Measurements from ENCODE around the gene TENT4A.

Gene TENT4A

DNA sequence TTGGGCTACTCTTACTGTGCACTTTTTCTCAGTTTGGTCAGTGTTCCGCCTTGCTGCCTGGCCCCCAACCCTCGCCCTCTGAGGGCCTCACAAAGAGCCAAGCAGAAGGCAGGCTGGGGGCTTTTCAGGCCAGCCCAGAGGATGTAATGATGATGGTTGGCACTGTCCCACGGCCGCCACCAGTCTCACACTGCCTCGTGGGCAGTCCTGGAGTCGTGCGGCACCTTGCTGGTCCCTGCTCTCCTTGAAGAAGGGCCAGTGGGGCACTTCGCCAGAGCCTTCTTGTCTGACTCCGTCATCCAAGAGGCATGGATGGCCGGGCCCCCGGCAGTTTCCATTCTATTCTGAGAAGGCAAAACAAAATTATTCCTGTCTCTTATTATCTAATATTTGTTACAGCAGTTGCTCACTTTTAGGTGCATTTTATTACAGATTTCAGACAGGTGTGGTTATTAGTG lies 21.0 kb downstream of the TENT4A start:
- no peak for FAIRE-seq

DNA sequence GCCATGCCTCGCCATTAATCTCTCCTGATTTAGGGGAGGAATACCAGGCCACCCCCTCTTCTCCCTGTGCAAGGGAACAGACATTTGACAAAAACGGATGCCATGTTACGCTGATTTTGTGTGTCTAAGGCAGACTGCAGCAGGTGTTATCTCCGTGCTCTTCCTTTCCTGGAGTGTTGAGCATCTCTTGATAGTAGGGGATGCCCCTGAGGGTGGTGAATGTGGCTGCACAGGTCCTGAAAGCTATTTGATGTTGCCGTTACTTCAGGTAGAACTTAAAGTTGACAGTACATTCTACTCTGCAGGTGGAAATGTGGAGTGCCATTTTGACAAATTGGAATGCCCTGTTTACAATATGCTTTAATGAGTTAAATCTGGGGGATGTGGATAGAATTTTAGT lies 21.5 kb downstream of the TENT4A start:
- no peak for FAIRE-seq

DNA sequence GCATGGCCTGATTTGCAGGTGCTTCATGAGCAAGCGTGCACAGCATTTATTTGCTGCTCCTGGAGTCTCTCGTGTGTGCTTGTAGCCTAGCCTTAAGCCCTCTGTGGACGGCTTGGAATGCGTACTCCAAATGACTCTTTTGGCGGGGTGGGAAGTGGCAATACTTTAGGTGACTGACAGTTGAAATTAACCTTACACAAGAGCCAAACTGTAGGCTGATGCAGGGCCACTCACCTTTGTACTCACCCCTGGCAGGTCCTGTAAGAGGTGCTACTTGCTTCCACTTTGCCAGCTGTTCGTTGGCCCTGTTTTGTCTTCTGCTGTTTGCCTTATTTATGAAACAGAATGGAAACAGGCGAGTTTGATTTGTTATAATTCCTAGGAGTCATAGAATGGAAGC lies 22.9 kb downstream of the TENT4A start:
- FAIRE-seq = no peak

DNA sequence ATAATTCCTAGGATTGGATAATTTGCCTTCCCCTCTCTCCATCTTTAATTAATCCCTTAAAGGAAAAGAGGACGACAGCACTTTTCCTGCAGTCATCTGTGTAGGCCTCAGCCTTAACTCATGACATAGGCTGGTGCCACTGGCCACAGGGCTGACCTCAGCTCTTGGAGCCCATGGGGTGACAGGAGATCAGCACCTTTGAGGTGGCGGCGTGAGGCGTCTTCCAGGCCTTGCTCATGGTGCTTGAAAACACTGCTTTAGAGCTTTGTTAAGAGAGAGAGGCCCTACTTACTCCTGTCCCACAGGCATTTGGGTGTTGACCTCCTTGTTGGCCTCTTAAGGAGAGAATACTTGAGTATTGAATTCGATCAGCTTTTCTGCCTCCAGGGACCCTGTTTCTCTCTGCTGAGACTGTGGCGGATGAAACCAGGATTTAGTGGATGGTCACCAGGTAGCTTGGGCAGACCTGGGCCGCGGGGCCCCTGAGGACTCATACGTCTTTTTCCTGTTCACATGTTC lies 23.4 kb downstream of the TENT4A start:
- FAIRE-seq = no peak

DNA sequence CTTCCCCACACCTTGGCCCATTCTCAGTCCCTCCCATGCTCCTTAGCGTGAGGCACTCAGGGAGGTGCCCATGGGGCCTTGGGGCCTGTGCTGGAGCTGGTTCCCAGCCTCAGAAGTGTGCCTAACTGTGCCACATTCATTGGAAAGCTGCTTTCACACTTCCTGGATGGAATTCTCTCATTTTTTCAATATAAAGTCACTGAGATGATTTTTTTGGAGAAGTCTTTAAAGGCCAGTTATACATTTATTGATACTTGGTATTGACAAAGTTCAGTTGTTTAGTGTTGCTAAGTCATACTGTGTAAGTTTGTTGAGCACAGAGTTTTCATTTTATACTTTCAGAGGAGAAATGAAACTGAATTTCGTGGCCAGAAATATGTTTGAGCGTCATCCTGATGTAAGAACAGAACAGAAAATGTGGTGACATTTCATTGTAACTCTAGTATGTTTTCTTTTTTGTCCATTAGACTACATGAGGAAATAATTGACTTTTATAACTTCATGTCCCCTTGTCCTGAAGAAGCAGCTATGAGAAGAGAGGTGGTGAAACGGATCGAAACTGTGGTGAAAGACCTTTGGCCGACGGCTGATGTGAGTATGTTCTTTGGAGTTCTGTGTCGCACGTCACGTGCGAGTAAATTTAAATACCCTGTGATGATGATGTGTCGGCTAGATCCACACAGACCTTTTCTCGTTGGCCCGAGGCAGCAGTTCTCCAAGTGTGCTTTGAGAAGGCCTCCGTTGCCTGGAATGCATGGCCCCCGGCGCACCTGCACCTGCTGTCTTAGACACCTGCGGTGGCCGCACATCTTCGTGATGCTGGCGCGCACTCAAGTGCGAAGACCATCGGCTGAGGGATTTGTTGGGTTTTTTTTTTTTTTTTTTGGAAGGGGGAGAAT lies 24.1 kb downstream of the TENT4A start:
- FAIRE-seq = no peak

DNA sequence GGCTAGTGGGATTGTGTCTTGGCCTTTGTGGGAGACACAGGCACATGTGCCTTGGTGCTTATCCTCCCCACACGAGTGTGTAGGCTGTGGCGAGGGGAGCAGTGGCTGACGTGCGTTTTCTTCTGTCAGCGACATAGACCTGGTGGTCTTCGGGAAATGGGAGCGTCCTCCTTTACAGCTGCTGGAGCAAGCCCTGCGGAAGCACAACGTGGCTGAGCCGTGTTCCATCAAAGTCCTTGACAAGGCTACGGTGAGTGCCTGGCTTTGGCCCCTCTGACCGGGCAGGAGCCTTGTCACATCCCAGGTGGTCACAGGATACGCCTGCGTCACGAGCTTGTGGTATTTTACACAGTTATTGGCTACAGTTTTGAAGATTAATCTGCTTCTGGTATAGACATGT lies 26.4 kb downstream of the TENT4A start:
- FAIRE-seq = no peak

DNA sequence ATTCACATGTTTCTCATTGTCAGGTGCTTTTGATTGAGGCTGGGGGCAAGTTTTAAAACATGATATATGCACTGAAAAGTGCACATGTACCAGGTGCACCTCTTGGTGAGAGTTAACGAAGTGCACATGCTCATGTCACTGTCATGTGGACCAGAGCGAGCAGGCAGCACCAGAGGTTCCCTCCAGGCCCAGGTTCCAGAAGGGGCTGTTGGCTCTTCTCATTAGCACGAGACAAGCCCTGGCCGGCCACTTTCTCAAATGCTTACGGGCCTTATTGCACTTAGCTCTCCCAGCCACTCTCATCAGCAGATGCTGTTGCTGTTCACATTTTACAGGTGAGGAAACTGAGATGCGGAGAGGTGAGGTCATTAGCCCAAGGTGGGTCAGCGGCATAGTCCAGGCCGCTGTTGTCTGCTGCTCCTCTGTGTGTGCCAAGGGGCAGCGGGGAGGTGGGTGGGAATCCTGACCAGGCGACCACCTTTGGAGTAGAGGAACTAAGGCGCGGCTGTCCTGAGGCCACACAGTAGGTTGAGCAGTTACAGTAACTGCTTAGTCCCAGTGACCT lies 27.4 kb downstream of the TENT4A start:
- no peak for FAIRE-seq

DNA sequence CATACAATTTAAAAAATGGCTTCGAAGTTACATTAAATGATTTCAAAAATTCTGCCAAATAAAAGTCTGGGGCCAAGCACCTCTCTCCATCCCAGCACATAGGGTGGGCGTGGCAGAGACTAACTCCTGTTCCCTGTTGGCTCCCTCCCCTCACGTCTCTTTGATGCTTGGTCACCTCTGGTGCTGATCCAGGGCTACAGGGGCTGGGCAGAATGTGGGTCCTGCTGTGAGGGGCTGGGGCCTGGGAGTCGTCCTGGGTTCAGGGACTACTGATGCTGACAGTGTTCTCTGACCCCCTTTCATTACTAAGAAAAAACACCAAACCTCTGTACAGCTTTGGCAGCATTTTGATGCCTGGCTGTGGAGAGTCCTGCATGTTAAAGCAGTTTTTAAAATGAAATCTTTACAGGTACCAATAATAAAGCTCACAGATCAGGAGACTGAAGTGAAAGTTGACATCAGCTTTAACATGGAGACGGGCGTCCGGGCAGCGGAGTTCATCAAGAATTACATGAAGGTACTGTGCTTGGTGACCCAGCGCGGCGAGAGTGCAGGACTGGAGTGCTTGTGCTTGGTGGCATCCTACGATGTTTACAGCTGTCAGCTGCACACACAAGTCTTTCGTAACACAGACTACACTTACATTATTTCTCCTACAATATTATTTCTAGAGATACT lies 29.0 kb downstream of the TENT4A start:
- FAIRE-seq = no peak

DNA sequence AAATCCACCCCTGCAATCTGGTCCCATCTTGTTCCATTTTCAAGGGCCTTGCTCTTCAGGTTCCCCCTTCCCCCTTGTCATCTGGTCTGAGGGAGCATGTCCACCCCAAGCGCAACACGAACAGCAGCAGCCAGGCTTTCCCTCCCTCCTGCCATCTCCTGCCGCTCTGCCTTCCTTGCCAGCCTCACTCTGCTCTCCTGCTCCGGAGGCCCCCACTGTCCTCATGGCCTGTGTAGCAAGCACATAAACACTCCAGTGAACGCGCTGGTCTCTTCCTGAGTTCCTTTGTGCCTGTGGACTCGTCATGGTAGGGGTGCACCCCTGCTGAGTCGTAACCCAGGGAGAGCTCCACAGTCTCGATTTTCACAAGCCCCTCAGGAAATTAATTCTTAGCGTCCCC lies 29.9 kb downstream of the TENT4A start:
- FAIRE-seq = no peak

DNA sequence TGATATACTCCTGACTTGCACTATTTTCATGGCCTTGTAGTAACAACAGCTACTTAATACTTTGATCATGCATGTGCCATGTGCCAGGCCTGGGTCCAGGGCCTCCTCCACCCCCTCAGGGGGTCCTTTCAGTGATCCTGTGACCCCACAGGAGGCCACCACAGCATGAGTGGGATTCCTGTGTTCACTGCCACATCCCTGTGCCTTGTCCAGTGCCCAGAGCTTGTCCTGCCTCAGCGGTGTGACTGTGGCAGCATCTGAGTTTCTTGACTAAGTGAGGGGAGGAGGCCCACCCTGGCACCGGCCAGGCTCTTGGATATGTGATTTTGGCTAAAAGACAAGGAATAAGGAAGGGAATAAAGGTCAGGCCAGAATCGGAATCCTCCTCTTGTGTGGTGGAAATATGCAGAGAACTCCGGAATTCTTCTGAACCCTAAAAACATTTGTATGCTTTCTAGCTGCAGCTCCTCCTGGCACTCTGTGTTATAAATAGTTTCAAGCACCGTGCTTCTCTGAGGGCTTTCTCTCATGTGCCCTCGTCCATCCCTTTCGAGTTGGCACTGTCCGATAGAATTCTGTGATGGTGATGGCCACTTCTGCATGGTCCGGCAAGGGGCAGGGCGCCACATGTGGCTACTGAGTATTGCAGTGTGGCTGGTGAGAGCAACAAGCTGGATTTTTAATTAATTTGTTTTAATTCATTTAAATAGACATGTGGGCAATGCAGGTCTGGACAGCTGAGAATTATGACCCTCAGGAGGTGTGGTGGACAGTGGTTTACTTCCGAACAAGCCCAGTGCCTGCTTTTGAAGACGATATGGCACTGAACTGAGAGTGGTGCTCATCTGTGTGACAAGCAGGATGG lies 31.8 kb downstream of the TENT4A start:
- no peak for FAIRE-seq

DNA sequence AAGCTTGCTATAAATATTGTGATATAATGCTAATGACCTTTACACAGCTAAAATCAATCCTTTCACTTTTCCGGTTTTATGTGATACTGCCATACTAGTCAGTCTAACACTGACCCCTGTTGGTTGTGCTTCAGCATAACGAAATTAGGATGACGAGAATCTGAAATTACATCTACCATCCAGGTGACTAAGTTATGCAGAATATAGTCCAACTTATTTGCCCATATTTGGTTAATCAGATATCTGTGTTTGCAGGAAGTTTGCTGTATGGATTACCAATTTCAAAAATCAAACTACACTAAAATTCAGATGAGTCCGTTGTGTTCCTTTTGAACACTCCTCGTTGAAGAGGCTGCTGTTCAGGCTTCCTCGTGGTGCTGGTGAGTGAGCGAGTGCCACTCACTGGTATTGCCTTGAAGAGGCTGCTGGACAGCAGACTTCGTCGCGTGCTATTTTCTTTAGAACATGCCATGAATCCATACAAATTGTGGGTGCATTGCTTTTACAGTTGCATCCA lies 32.5 kb downstream of the TENT4A start:
- no peak for FAIRE-seq

DNA sequence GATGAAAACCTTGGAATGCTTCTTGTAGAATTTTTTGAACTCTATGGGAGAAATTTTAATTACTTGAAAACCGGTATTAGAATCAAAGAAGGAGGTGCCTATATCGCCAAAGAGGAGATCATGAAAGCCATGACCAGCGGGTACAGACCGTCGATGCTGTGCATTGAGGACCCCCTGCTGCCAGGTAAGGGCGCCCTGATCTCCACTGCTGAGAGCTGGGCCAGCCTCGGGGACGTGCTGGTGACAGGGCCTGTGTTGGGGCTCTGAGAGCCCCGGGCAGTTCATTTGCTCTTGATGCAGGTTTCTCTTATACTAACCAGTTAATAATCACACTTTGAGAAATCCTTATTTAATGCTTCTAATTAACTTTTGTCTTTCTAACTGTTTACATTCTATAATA lies 33.0 kb downstream of the TENT4A start:
- no peak for FAIRE-seq

DNA sequence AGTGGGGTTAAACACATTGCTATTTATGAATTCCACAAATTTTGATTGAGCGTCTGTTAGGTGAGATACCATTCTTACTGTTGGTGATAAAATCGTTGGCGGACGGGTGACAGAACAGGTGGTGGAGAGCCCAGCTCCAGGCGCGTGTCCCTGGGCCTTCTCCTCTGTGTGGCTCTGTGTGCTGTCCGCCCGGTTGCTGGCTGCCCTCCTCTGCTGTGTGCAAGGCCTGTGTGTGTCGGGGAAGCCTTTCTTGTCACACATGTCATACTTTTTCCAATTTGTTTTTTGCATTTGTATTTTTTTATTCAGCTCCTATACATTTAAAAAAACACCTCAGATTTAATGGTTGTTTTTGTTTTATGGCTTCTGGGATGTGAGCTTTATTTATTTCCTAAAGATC lies 33.9 kb downstream of the TENT4A start:
- no peak for FAIRE-seq

DNA sequence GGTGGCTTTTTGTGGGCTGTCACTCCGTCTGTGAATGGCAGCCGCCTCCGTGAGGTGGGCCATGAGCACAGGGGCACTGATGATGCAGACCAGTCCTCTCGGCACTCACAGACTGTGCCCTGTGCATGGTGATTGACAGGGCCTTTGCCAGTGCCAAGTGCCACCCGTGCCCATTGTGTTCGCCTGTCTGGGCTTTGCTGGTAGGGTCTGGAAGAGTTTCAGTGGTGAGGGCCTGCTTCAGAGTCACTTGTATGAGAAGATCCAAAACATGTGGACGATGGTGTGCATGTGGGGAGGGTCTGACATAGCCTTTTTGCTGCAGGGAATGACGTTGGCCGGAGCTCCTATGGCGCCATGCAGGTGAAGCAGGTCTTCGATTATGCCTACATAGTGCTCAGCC lies 34.9 kb downstream of the TENT4A start:
- FAIRE-seq = no peak

DNA sequence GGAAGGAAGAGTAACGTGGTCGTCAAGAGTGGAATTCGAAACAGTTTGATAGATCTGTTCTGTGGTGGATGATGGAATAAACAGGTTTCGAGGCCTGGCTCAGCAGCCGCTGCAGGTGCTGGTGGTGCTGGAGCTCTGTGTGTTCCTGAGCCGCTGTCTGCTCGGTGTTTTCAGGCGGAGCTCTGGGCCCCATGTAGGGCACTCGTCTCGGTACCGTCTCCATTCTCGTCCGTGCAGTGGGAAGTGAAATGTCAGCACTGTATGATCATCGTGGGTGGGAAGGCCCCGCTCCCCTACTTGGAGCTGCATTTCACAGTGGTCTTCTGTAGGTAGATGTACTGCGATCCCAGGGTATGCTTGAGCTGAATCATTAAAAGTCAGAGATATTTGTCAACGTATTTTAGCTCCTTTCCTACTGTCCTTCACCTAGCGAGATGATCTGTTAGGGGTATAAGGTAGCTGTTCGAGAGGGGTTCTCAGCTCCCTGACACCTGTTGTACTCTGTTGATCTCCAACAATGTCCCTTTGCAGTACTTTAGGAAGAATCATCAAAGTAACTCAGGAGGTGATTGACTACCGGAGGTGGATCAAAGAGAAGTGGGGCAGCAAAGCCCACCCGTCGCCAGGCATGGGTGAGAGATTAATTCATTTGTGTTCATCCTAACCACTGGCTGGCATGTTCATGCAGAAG lies 35.9 kb downstream of the TENT4A start:
- no peak for FAIRE-seq

DNA sequence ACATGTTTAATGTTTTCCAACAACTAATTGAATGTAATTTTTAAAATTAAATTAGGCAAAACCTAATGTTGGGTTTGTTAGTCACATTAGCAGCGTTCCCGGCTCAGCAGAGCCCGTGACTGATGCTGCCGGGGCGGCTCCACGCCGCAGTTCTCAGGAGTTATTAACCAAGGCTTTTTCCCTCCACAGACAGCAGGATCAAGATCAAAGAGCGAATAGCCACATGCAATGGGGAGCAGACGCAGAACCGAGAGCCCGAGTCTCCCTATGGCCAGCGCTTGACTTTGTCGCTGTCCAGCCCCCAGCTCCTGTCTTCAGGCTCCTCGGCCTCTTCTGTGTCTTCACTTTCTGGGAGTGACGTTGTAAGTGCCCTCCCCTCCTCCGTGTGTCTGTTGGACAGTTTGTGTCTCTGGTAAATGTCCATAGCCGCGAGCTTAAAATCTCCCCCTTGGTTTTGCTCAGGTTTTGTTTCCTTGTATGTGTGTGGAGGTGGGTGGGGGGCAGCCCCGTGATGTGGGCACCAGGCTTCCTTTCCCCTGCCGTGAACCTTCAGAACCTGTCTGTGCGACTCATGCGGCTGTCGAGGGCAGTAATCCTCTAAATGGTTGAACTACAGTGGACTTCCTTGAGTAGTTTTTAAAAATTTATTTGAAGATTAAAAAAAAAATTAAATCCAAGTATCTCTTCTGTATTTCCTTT lies 37.1 kb downstream of the TENT4A start:
- FAIRE-seq = no peak

DNA sequence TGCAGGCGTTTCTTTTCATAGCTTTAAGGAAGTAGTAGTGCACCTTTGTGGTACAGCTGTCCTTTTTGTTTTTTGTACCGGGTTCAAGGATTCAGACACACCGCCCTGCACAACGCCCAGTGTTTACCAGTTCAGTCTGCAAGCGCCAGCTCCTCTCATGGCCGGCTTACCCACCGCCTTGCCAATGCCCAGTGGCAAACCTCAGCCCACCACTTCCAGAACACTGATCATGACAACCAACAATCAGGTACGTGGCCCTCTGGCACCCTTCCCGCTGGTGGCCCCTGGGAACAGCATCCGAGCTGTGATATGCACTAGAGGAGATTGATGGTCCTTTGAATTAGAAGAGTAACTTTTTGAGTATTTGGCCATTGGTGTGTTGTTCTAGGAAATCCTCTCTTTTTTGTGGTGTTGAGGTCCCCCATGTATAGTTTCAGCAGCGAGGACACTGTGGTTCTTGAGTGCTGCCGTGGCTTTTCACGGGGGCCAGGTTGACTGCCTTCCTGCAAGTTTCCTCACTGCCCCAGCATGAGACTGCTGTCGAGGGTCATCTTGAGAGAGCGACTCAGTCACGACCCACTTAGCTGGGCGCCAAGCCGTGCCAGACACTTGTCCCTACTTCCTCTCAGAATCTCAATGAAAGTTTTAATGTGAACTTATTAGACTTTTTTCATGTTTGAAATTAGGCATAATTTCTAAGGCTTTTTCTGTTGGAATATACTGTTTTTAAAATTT lies 37.9 kb downstream of the TENT4A start:
- no peak for FAIRE-seq

DNA sequence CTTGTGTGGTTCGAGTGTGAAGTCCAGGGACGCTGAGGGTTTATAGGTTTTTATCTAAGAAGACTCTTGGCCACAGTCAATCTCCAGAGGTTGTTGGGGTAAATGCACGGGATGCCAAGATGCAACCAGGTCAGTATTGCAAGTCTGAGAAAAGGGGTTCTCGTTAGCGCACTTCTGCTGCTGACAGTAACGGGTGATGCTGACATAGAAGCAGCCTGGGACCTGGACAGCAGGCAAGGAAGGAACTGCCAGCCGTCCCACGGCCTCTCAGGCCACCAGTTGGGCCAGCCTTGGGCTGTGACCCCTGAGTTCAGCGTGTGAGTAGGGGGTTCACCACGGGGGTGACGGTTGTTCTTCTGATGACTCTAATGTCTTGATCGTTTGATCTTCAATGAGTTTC lies 39.0 kb downstream of the TENT4A start:
- no peak for FAIRE-seq

DNA sequence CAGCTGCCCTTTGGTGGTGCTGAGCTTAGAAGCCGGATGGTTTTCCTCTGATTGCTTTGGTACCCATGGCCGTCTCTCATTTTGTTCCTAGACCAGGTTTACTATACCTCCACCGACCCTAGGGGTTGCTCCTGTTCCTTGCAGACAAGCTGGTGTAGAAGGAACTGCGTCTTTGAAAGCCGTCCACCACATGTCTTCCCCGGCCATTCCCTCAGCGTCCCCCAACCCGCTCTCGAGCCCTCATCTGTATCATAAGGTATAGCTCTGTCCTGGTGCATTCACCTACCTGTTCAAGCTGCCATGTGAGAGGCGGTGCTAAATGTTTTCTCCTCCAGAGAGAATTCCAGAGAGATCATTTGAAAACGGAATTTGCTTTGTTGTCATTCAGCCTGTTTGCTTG lies 39.5 kb downstream of the TENT4A start:
- no peak for FAIRE-seq

DNA sequence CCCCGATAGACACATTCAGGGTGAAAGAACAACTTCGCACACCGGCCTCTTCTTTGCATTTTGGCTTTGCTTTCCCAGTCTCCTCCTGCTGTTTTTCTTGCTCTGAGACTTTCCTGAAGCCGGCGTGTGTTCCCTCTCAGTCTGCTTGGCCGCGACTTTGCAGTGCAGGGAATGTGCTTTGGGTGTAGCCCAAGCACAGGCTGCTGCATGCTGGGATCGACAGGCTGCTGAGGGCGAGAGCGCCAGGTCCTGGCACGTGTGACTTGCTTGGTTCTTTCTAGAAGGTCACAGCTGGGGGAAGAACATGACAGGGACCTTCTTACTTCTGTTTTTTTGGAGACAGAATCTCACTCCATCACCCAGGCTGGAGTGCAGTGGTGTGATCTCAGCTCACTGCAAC lies 40.6 kb downstream of the TENT4A start:
- FAIRE-seq = no peak

DNA sequence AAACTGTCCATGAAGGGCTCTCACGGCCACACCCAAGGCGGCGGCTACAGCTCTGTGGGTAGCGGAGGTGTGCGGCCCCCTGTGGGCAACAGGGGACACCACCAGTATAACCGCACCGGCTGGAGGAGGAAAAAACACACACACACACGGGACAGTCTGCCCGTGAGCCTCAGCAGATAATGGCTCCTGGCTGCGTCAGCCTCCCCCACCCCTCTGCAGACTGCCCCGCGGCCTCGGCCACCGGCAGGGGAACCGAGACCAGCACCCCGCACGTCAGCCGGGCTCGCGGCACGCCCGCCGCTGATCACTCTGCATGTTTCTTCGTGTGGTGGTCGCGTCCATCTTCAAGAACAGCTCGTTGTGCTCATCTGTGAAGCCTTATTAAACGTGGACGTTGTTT lies 41.5 kb downstream of the TENT4A start:
- FAIRE-seq = no peak

Data from TTC549 (cell line).